ENCODE data around the gene WEE2. TPM values are rescaled to one million over a fixed set of nuclear protein-coding genes. Genes with fewer than 3 reads are reported as not detected.

Gene WEE2
- total RNA-seq, 4 donors from 2014 or later = not detected

DNA sequence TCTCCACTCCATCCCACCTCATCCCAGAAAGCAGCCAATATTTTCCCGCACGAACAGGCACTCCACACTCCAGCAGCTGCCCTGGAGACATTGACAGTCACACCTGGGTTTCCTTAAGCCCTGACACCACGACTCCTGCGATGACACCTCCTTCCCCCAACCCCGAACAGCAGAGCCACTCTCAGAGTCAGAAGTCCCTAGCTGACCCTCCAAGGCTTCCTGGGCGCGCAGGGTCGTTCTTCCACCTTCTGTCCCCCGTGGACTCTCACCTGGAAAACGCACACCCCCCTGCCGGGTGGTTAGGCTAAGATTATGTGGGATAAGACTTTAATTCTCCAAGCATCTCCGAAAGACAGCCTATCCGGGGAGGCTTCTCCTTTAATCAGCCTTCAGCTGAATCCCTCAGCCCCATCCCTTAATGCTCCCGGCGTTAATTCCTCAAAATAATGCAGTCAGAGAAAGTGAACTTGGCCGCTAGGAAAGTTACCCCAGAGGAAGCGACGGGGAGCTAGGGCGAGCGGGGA, 7.2 kb upstream of the WEE2 start:
- TF ChIP-seq, protein P1, sequence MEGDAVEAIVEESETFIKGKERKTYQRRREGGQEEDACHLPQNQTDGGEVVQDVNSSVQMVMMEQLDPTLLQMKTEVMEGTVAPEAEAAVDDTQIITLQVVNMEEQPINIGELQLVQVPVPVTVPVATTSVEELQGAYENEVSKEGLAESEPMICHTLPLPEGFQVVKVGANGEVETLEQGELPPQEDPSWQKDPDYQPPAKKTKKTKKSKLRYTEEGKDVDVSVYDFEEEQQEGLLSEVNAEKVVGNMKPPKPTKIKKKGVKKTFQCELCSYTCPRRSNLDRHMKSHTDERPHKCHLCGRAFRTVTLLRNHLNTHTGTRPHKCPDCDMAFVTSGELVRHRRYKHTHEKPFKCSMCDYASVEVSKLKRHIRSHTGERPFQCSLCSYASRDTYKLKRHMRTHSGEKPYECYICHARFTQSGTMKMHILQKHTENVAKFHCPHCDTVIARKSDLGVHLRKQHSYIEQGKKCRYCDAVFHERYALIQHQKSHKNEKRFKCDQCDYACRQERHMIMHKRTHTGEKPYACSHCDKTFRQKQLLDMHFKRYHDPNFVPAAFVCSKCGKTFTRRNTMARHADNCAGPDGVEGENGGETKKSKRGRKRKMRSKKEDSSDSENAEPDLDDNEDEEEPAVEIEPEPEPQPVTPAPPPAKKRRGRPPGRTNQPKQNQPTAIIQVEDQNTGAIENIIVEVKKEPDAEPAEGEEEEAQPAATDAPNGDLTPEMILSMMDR (IDR thresholded peaks at IDR 0.05; ENCODE audit: low read depth) = no peak

DNA sequence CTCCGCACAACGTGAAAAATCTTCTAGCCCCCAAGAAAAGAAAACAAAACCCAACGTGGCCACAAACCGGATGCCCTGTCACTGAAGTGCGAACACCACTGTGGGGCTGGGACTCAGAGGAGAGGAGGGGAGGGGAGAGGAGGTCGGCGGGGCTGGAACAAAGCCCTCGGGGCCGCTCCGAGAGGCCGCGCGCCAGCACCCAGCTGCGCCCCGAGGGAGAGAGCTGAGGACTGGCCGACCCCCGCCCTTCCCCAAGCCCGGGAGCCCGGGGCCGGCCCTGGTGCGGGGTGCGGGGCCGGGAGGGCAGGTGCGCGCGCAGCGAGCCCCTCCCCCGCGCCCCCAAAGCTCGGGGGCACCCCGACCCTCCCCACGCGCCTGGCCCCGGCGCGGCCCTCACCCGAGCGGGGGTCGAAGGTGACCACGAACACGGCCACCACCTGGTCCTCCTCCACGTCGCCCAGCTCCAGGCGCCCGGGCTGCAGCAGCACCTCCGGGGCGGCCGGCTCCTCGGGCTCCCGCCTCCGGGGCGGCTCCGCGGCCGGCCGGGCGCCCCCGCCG, 6.6 kb upstream of the WEE2 start:
- TF ChIP-seq, protein P1 (IDR thresholded peaks at IDR 0.05; ENCODE audit: low read depth) = no peak

DNA sequence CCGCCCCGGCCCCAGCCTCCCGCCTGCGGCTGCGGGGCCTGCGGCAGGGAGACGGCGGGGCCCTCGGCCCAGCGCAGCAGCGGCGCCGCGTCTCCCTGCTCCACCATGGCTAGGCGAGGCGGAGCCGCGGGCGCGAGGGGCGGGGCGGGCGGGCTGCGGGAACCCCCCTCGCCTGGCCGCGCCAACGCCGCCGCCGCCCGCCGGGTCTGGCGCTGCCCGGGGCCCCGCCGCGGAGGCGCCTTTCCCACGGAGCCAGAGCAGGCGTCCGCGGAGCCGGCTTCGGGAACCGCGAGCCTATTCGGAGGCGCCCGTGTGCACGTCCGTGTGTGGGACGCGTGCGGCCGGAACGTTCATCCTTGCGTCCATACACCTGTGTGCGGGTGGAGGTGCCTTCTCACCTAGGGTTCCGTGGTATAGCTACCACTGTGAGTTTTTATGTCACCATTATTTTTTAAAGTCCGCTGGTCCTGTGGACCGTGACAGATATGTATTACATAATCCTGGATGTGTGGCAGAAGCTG, 6.0 kb upstream of the WEE2 start, which contains the start of gene DENND11:
TSS of gene DENND11 (minus strand) at position 120 of the 521 bp plus-strand sequence. CDS start at position 107, 13 bp downstream.
- TF ChIP-seq, protein P1 (IDR thresholded peaks at IDR 0.05; ENCODE audit: low read depth) = no peak

DNA sequence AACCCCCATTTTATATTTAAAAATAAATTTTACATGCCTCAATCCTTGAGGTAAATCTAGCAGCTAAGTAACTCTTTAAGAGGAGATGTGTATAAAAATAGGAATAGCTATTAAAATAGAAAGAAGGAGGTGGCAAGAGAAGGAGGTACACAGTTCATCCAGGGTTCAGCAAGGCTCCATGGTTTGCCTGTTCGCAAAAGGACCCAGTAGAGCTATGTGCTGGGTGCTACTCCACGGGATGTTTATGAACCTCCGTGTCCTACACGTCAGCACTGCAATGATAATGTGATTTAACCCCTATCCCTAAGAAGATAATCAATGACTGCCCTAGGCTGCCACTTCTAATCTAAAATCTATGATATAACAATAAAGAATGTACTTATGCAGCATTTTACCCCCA, 5.3 kb upstream of the WEE2 start:
- TF ChIP-seq, protein P1 (IDR thresholded peaks at IDR 0.05; ENCODE audit: low read depth) = no peak

DNA sequence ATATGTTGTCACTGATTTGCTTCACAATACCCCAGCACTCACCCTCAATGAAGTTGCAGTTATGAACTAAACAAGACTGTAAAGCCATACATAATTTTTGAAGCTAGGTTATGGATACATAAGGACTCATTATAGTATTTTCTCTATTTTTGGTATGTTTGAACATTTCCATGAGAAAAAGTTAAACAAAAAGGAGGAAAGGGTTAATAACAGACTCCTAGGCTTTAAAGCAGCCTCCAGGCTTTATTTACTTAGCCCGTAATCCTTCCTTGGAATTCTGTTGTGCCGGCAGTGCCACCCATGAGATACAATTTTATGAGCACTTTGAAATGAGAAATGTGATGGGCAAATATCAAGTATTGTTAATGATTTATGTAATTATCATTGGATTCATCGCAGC, 4.0 kb upstream of the WEE2 start:
- TF ChIP-seq, protein P1 (IDR thresholded peaks at IDR 0.05; ENCODE audit: low read depth) = no peak

- TF ChIP-seq, protein P1 (IDR thresholded peaks at IDR 0.05; ENCODE audit: low read depth) = no peak
Measured at GRCh38 chr7:141704741-141705140, 3.4 kb upstream of the WEE2 start.

DNA sequence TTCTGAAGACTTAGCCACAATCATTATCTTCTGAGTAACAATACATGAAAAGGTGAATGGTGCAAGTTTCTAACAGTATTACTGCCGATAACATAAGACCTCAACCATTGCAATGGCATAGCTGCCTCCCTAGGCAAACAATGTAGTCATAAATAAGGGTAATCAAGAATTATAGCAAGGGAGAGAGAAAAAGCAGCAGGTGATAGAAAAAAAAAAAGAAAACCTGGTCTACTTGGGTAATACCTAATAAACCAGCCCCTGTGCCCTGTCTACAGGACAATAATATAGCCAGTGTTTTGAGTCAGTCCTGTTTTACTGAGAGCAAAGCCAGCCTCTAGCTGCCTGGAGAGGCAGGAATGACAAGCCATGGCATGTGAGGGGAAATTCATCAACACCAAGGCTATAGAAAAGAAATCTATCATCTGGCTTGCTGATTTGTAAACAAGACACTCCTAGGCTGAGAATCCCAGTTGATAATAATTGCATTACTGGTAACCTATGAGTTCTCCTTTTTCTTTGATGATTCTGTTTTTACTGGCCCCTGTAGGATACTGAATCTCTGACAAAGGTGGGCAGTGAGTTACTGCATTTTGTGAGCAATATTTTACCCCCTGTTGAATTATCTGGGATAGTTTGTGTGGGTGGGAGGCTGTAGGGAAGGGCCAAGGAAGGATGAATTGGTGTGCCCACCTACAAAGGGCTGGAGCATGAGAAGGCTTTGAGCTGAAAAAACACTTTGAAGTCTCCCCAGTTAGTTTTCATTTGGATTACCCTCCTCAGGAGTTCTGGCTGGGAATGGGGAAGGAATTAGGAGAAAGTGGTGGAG, 1.7 kb upstream of the WEE2 start:
- TF ChIP-seq, protein P1 (IDR thresholded peaks at IDR 0.05; ENCODE audit: low read depth) = no peak
